ENCODE data around the gene ARMS2.

ARMS2 gene

DNA sequence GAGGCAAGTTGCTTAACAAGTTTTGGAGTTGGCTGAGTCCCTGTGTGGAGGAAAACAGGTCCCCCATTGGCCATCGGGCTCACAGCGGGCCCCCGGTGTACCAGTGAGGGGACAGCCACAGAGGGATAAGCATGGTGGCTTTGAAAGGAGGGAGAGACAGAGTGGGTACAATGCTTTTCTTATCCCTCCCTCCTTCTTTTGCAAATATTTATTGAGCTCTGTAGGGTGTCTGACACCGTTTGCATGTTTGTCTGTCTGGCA lies 9.7 kb downstream of the ARMS2 start:
- Histone ChIP-seq H3K4me3 (ENCODE audit: low read depth, low read length) (peak overlapping the region; percentile 79), H3K27ac (no peak overlapping the region), H3K27me3 (replicated peaks) (no peaks in the 10 kb centered on the region), H3K36me3 (replicated peaks) (no peaks in the 10 kb centered on the region)
- DNase-seq = no peak
- in situ Hi-C loops (cut with HindIII; ENCODE audit: low pct_ligation_motif_present, low sequenced_read_pairs) = no loop called here
- no peak for TF ChIP-seq CTCF (IDR thresholded peaks at IDR 0.05; ENCODE audit: low read depth, low read length, missing control alignments)

- no peak overlapping the region for H3K4me3 ChIP-seq (ENCODE audit: low read depth, low read length)
- H3K36me3 ChIP-seq (replicated peaks) = no peaks in the 10 kb centered on the region
Measured at GRCh38 chr10:122464586-122464985, 10.1 kb downstream of the ARMS2 start.

DNA sequence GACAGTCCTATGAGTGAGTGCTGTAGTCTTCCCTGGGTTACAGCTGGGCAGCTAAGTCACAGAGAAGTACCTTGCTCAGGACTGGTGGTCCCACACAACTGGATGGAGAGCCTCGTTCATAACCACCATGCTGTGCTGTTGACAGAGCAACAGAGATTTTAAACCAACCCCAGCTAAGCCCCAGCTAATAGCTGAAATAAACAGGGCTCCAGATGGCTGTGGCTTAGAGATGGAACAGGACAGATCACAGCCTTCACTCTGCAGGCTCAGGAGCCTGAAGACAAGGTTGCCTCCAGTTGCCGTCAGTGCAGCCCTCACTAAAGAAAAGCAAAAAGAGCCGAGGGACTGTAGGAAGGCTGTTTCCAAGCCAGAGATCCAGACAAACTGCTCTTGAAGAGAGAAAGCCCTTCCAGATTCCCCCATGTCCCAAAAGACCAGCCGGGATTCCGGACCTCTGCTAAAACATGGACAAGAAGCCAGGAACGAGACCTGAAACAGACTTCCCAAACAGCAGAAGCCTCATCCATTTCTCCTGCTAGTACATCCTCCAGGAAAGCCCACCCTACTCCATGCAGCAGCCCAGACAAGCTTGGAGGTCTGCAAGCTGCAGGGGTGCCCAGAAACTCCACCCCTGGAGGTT lies 11.1 kb downstream of the ARMS2 start:
- no peaks in the 10 kb centered on the region for H3K27me3 ChIP-seq (replicated peaks)

More at GRCh38 chr10:122464586-122464985, 10.1 kb downstream of the ARMS2 start:
- no peak overlapping the region for H3K27ac ChIP-seq
- in situ Hi-C loops (cut with HindIII; ENCODE audit: low pct_ligation_motif_present, low sequenced_read_pairs) = no loop called here
- H3K27me3 ChIP-seq (replicated peaks) = no peaks in the 10 kb centered on the region
- no peak for DNase-seq
- TF ChIP-seq CTCF (IDR thresholded peaks at IDR 0.05; ENCODE audit: low read depth, low read length, missing control alignments) = no peak

GRCh38 chr10:122466951-122467381 lies 12.5 kb downstream of the ARMS2 start:
- Histone ChIP-seq H3K27ac (no peak overlapping the region), H3K36me3 (replicated peaks) (no peaks in the 10 kb centered on the region), H3K27me3 (replicated peaks) (no peaks in the 10 kb centered on the region), H3K4me3 (ENCODE audit: low read depth, low read length) (no peak overlapping the region)
- DNase-seq = no peak
- no peak for TF ChIP-seq CTCF (IDR thresholded peaks at IDR 0.05; ENCODE audit: low read depth, low read length, missing control alignments)
- in situ Hi-C loops (cut with HindIII; ENCODE audit: low pct_ligation_motif_present, low sequenced_read_pairs) = no loop called here

More for the DNA sequence above, 11.1 kb downstream of the ARMS2 start:
- in situ Hi-C loops (cut with HindIII; ENCODE audit: low pct_ligation_motif_present, low sequenced_read_pairs) = no loop called here
- DNase-seq = no peak
- Histone ChIP-seq H3K27ac (no peak overlapping the region), H3K4me3 (ENCODE audit: low read depth, low read length) (no peak overlapping the region), H3K36me3 (replicated peaks) (no peaks in the 10 kb centered on the region)
- no peak for TF ChIP-seq CTCF (IDR thresholded peaks at IDR 0.05; ENCODE audit: low read depth, low read length, missing control alignments)

- no peak overlapping the region for H3K4me3 ChIP-seq (ENCODE audit: low read depth, low read length)
- H3K27ac ChIP-seq = no peak overlapping the region
- TF ChIP-seq CTCF (IDR thresholded peaks at IDR 0.05; ENCODE audit: low read depth, low read length, missing control alignments) = no peak
- DNase-seq = no peak
- in situ Hi-C loops (cut with HindIII; ENCODE audit: low pct_ligation_motif_present, low sequenced_read_pairs) = no loop called here
- H3K27me3 ChIP-seq (replicated peaks) = no peaks in the 10 kb centered on the region
- H3K36me3 ChIP-seq (replicated peaks) = no peaks in the 10 kb centered on the region
Measured at GRCh38 chr10:122467701-122468100, 13.2 kb downstream of the ARMS2 start.

DNA sequence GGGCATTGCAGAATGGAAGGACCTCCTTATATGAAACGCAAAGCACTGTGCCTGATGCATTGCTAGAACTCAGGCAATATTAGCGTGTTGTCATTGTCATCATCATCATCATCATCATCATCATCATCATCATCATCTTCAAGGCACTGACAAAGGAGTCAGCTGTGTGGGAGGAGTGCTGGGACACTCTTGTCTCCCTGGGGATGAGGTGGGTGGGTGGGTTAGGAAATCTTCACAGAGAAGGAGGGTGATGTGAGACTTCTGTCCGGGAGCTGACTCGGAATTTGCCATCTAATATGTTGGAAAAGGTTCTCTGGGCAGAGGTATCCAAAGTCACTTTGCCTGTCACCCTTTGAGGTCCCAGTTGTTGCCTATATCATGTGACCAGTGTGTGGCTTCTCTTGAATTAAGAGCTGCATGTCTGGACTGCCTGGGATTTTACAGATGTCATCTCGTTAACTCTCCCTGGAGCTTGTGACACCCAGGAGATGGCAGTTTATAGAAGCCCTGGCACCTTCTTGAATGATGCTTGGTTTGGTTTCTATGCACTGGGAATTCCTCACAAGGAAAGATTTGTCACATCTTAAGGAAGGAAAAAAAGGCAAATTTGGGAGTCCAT lies 14.0 kb downstream of the ARMS2 start:
- H3K36me3 ChIP-seq (replicated peaks) = no peaks in the 10 kb centered on the region
- in situ Hi-C loops (cut with HindIII; ENCODE audit: low pct_ligation_motif_present, low sequenced_read_pairs) = no loop called here
- no peak for TF ChIP-seq CTCF (IDR thresholded peaks at IDR 0.05; ENCODE audit: low read depth, low read length, missing control alignments)
- no peak overlapping the region for H3K4me3 ChIP-seq (ENCODE audit: low read depth, low read length)
- H3K27ac ChIP-seq = peak overlapping the region; percentile 39
- DNase-seq = no peak
- no peaks in the 10 kb centered on the region for H3K27me3 ChIP-seq (replicated peaks)

All from brain microvascular endothelial cell (primary cell).